CD4-positive, CD25-positive, alpha-beta regulatory T cell (primary cell): ENCODE measurements around the gene ETV6. TPM values are rescaled to one million over a fixed set of nuclear protein-coding genes. Genes with fewer than 3 reads are reported as not detected.

Source experiments
- ATAC-seq, 2 donors: fragments of 150-1000 bp; cut with Tn5 transposase; one replicate each; pipeline ENCODE4 v1.10.0; 2021; ENCODE audit warnings: low read depth in 2 of 2, moderate number of reproducible peaks in 2 of 2, moderate library complexity in 1 of 2
- DNase-seq, 3 donors: peaks; one replicate each; pipeline versions ENCODE4 v3.0.0 to v3.0.0-alpha.2; 2012 to 2022; ENCODE audit warnings: mixed read lengths in 1 of 3
- H3K27ac ChIP-seq: one replicate; pipeline ENCODE4 v1.7.0; 2013; ENCODE audit warnings: mild to moderate bottlenecking, low read length; ENCODE audit not compliant: insufficient read depth, poor library complexity, severe bottlenecking
- H3K27me3 ChIP-seq: one replicate; pipeline ENCODE4 v1.7.0; 2013; ENCODE audit warnings: low read length; ENCODE audit not compliant: control insufficient read depth, insufficient read depth
- H3K36me3 ChIP-seq: one replicate; pipeline ENCODE4 v1.7.0; 2013; ENCODE audit warnings: mild to moderate bottlenecking, low read length, moderate library complexity; ENCODE audit not compliant: control insufficient read depth, insufficient read depth
- H3K4me1 ChIP-seq: 2 replicates; pipeline ENCODE4 v1.7.0; 2013; ENCODE audit warnings: mild to moderate bottlenecking, low read length; ENCODE audit not compliant: insufficient read depth, control insufficient read depth, poor library complexity, severe bottlenecking
- H3K4me3 ChIP-seq: one replicate; pipeline ENCODE4 v1.7.0; 2013; ENCODE audit warnings: low read depth, mild to moderate bottlenecking, low read length, moderate library complexity
- H3K9me3 ChIP-seq, 2 experiments: 1 replicate in 1 of 2; 2 replicates in 1 of 2; pipeline ENCODE4 v1.7.0; 2013; ENCODE audit warnings: low read length in 2 of 2, mild to moderate bottlenecking in 1 of 2, moderate library complexity in 1 of 2; ENCODE audit not compliant: control insufficient read depth in 2 of 2
- H3K27ac Mint-ChIP-seq, 3 donors: one replicate each; pipeline ENCODE4 v1.8.0; 2020 to 2022; ENCODE audit warnings: mild to moderate bottlenecking in 3 of 3, mixed read lengths in 3 of 3, moderate library complexity in 2 of 3
- H3K27me3 Mint-ChIP-seq: one replicate; pipeline ENCODE4 v1.8.0; 2022; ENCODE audit warnings: mild to moderate bottlenecking, mixed read lengths
- H3K36me3 Mint-ChIP-seq: one replicate; pipeline ENCODE4 v1.8.0; 2020; ENCODE audit warnings: mixed read lengths
- H3K4me1 Mint-ChIP-seq, 4 donors: one replicate each; pipeline ENCODE4 v1.8.0; 2020 to 2022; ENCODE audit warnings: mixed read lengths in 4 of 4, mild to moderate bottlenecking in 1 of 4
- H3K4me3 Mint-ChIP-seq, 4 donors: one replicate each; pipeline ENCODE4 v1.8.0; 2020 to 2022; ENCODE audit warnings: mild to moderate bottlenecking in 4 of 4, mixed read lengths in 4 of 4, moderate library complexity in 3 of 4
- H3K9me3 Mint-ChIP-seq, 7 donors: one replicate each; pipeline ENCODE4 v1.8.0; 2020 to 2022; ENCODE audit warnings: mixed read lengths in 7 of 7, mild to moderate bottlenecking in 3 of 7, moderate library complexity in 2 of 7
- polyA plus RNA-seq, 4 donors: library from polyadenylated mRNA; unstranded; fragments of 300-500 nt; fragmentation: Illumina TruSeq; gene quantifications; one replicate each; pipeline ENCODE4 v1.2.3, GENCODE V29; 2021
- total RNA-seq: library from RNA; stranded (reverse); gene quantifications from one replicate; pipeline ENCODE4 v1.2.3, GENCODE V29; 2022

ETV6 gene
- total and polyA plus RNA-seq, 5 donors from 2014 or later, result 2.5 to 62.5 (median 4.1) TPM

DNA sequence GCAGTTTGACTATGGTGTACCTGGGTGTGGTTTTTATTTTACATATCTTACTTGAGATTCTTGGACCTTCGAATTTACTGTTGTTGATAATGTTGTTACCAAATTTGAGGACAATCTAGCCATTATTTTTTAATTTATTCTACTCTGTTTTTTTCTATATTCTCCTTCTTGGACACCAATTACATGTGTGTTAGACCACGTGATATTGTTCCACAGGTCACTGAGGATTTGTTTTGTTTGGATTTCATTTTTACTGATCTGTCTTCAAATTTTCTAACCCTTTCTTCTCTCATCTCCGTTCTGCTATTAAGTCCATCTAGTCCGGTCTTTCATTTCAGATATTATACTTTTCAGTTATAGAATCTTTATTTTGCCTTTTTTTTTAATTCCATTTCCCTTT, 216.3 kb downstream of the ETV6 start:
- peaks cover 0 to 15% (median 2%) of the 10 kb centered on the region in 7 donors for H3K9me3 Mint-ChIP-seq
- H3K36me3 Mint-ChIP-seq, result peaks cover 55% of the 10 kb centered on the region

GRCh38 chr12:11868027-11868426, 218.6 kb downstream of the ETV6 start:
- Mint-ChIP-seq H3K4me3 (no peak overlapping the region), H3K9me3 (peaks cover 0 to 15% (median 2%) of the 10 kb centered on the region in 7 donors), H3K36me3 (peaks cover 48% of the 10 kb centered on the region), H3K27ac (no peak overlapping the region), H3K4me1 (peaks cover 2 to 11% (median 4%) of the 10 kb centered on the region in 4 donors), H3K27me3 (no peaks in the 10 kb centered on the region)
- no peak overlapping the region for H3K4me3 ChIP-seq
- no peak overlapping the region for H3K27ac ChIP-seq
- H3K36me3 ChIP-seq, result peaks cover 34% of the 10 kb centered on the region
- H3K27me3 ChIP-seq, result no peaks in the 10 kb centered on the region
- DNase-seq, result no peak
- peaks cover 5 to 7% of the 10 kb centered on the region in 2 experiments for H3K9me3 ChIP-seq
- H3K4me1 ChIP-seq, result no peaks in the 10 kb centered on the region
- ATAC-seq, result no peak

More for the DNA sequence above, 216.3 kb downstream of the ETV6 start:
- H3K4me3 ChIP-seq, result no peak overlapping the region
- H3K27ac ChIP-seq, result no peak overlapping the region
- H3K9me3 ChIP-seq, result peaks cover 5 to 7% of the 10 kb centered on the region in 2 experiments
- H3K27ac Mint-ChIP-seq, result no peak overlapping the region
- DNase-seq, result no peak
- no peak overlapping the region for H3K4me3 Mint-ChIP-seq
- H3K4me1 ChIP-seq, result no peaks in the 10 kb centered on the region
- peaks cover 2 to 11% (median 5%) of the 10 kb centered on the region in 4 donors for H3K4me1 Mint-ChIP-seq
- ATAC-seq, result no peak
- no peaks in the 10 kb centered on the region for H3K27me3 ChIP-seq
- H3K36me3 ChIP-seq, result peaks cover 25% of the 10 kb centered on the region
- H3K27me3 Mint-ChIP-seq, result no peaks in the 10 kb centered on the region

GRCh38 chr12:11869406-11869805, 219.9 kb downstream of the ETV6 start:
- peaks cover 38% of the 10 kb centered on the region for H3K36me3 Mint-ChIP-seq

DNA sequence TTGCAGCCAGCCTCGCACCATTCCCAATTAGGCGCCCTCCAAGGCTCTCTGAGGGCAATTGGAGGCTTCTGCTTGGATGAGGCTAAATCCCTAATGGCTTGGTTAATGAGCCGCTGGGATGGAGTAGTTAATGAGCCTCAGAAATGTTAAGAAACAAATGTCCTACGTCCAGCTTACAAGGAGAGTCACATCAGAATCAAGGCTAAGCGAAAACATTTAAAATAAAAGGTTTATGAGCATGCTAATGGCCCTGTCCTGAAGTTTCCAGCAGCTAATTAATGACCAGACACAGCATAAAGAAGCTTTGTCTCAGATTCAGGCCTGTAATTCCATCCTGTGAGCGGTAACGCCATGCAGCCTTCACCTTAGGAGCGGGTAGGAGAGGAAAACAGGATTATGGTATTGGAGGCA, 220.6 kb downstream of the ETV6 start:
- Histone ChIP-seq H3K27ac (no peak overlapping the region), H3K4me1 (no peaks in the 10 kb centered on the region), H3K9me3 (peaks cover 5 to 7% of the 10 kb centered on the region in 2 experiments), H3K27me3 (no peaks in the 10 kb centered on the region), H3K36me3 (peaks cover 34% of the 10 kb centered on the region), H3K4me3 (no peak overlapping the region)
- Mint-ChIP-seq H3K4me1 (peaks cover 1 to 11% (median 5%) of the 10 kb centered on the region in 4 donors), H3K27ac (no peak overlapping the region), H3K27me3 (no peaks in the 10 kb centered on the region), H3K36me3 (peaks cover 34% of the 10 kb centered on the region), H3K9me3 (peaks cover 0 to 14% (median 2%) of the 10 kb centered on the region in 7 donors), H3K4me3 (no peak overlapping the region)
- ATAC-seq (no peak), DNase-seq (no peak)

More at GRCh38 chr12:11869406-11869805, 219.9 kb downstream of the ETV6 start:
- Mint-ChIP-seq H3K27me3 (no peaks in the 10 kb centered on the region), H3K4me1 (peaks cover 0 to 11% (median 4%) of the 10 kb centered on the region in 4 donors), H3K4me3 (no peak overlapping the region), H3K9me3 (peaks cover 0 to 14% (median 2%) of the 10 kb centered on the region in 7 donors), H3K27ac (no peak overlapping the region)
- H3K9me3 ChIP-seq, result peaks cover 5 to 7% of the 10 kb centered on the region in 2 experiments
- H3K27ac ChIP-seq, result no peak overlapping the region
- DNase-seq (no peak), ATAC-seq (no peak)
- H3K4me3 ChIP-seq, result no peak overlapping the region
- H3K27me3 ChIP-seq, result no peaks in the 10 kb centered on the region
- no peaks in the 10 kb centered on the region for H3K4me1 ChIP-seq
- peaks cover 34% of the 10 kb centered on the region for H3K36me3 ChIP-seq

DNA sequence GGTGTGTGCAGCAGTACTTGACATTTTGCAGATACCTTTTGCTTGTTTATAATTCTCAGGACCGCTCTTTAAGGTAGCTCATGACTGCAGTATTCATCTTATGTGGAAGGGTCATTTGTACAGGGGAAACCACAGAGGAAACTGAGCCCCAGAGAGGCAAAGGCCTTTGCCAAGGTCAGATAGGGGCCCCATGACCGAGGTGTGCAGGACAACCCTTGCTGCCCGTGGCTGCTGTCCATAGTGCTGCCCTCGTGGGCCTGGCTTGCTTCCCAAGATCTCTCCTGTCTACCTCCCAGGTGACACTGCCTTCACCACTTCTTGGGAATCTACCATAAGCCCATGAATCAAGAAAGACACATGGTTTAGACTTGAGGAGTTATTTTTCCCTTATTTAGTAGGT, 222.6 kb downstream of the ETV6 start:
- Mint-ChIP-seq H3K9me3 (peaks cover 0 to under 1% (median 0%) of the 10 kb centered on the region in 7 donors), H3K4me3 (no peak overlapping the region), H3K27me3 (no peaks in the 10 kb centered on the region), H3K27ac (no peak overlapping the region), H3K36me3 (peaks cover 33% of the 10 kb centered on the region), H3K4me1 (peaks cover 10 to 17% (median 15%) of the 10 kb centered on the region in 4 donors)
- ATAC-seq, result no peak
- H3K4me3 ChIP-seq, result no peak overlapping the region
- H3K4me1 ChIP-seq, result no peaks in the 10 kb centered on the region
- no peaks in the 10 kb centered on the region for H3K9me3 ChIP-seq
- H3K27me3 ChIP-seq, result no peaks in the 10 kb centered on the region
- no peak for DNase-seq
- peaks cover 27% of the 10 kb centered on the region for H3K36me3 ChIP-seq
- no peak overlapping the region for H3K27ac ChIP-seq

DNA sequence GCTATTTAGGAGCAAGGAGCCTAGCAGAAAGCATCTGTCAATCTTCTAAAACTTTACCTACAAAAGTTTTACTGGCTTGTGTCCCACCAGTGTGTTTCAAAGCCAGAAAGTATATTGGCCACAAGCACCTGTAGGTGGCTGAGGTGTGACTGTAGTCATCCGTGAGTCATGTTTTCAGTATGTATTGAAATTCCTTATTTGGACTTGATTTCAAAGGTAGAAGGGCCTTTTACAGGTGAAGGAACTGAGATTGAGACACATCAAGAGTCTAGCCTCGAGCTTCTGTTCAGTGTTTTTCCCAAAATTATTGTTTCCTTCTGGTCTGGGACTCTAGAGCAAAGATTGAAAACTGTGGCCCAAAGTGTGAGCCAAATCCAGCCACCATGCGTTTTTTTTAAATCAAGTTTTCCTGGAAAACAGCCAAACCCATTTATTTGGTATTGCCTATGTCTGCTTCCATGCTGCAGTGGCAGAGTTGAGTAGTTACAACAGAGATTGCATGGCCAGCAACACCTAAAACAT, 226.0 kb downstream of the ETV6 start:
- Histone ChIP-seq H3K4me1 (no peaks in the 10 kb centered on the region), H3K9me3 (no peaks in the 10 kb centered on the region), H3K4me3 (no peak overlapping the region), H3K27ac (no peak overlapping the region), H3K27me3 (no peaks in the 10 kb centered on the region), H3K36me3 (peaks cover 18% of the 10 kb centered on the region)
- Mint-ChIP-seq H3K36me3 (peaks cover 32% of the 10 kb centered on the region), H3K27me3 (no peaks in the 10 kb centered on the region), H3K4me1 (peaks cover 10 to 17% (median 14%) of the 10 kb centered on the region in 4 donors), H3K27ac (no peak overlapping the region), H3K9me3 (no peaks in the 10 kb centered on the region), H3K4me3 (no peak overlapping the region)
- DNase-seq (peak in 1 of 3 donors; percentile 14), ATAC-seq (peak in 1 of 2 donors; percentile 31)

GRCh38 chr12:11876307-11876706, 226.8 kb downstream of the ETV6 start:
- peaks cover 13% of the 10 kb centered on the region for H3K36me3 ChIP-seq
- H3K4me1 Mint-ChIP-seq, result peaks cover 6 to 17% (median 14%) of the 10 kb centered on the region in 4 donors
- H3K4me3 Mint-ChIP-seq, result no peak overlapping the region

More at GRCh38 chr12:11876307-11876706, 226.8 kb downstream of the ETV6 start:
- no peaks in the 10 kb centered on the region for H3K9me3 Mint-ChIP-seq
- H3K27me3 ChIP-seq, result no peaks in the 10 kb centered on the region
- no peaks in the 10 kb centered on the region for H3K9me3 ChIP-seq
- no peak overlapping the region for H3K4me3 ChIP-seq
- H3K27me3 Mint-ChIP-seq, result no peaks in the 10 kb centered on the region
- no peak for DNase-seq
- H3K36me3 Mint-ChIP-seq, result peaks cover 33% of the 10 kb centered on the region
- no peaks in the 10 kb centered on the region for H3K4me1 ChIP-seq
- ATAC-seq, result no peak
- H3K27ac Mint-ChIP-seq, result peak overlapping the region in 2 of 3 donors; percentile 5 to 72
- no peak overlapping the region for H3K27ac ChIP-seq
